IgD-negative memory B cell (primary cell): ENCODE measurements around the gene SLIT1. TPM values are rescaled to one million over a fixed set of nuclear protein-coding genes. Genes with fewer than 3 reads are reported as not detected.

Experiments used
- H3K27ac Mint-ChIP-seq, 3 donors: one replicate each; pipeline ENCODE4 v1.8.0; 2020 to 2022; ENCODE audit warnings: mild to moderate bottlenecking in 3 of 3, mixed read lengths in 3 of 3, moderate library complexity in 1 of 3
- H3K27me3 Mint-ChIP-seq: one replicate; pipeline ENCODE4 v1.8.0; 2021; ENCODE audit warnings: mixed read lengths
- H3K36me3 Mint-ChIP-seq: one replicate; pipeline ENCODE4 v1.8.0; 2020; ENCODE audit warnings: mild to moderate bottlenecking, mixed read lengths
- H3K4me1 Mint-ChIP-seq, 3 donors: one replicate each; pipeline ENCODE4 v1.8.0; 2020 to 2022; ENCODE audit warnings: mixed read lengths in 3 of 3, mild to moderate bottlenecking in 1 of 3
- H3K4me3 Mint-ChIP-seq, 4 donors: one replicate each; pipeline ENCODE4 v1.8.0; 2020 to 2022; ENCODE audit warnings: mild to moderate bottlenecking in 4 of 4, mixed read lengths in 4 of 4, moderate library complexity in 3 of 4
- H3K9me3 Mint-ChIP-seq, 3 donors: one replicate each; pipeline ENCODE4 v1.8.0; 2020 to 2021; ENCODE audit warnings: mixed read lengths in 3 of 3, mild to moderate bottlenecking in 1 of 3
- polyA plus RNA-seq: library from polyadenylated mRNA; unstranded; fragments of 300-500 nt; fragmentation: Illumina TruSeq; gene quantifications from one replicate; pipeline ENCODE4 v1.2.3, GENCODE V29; 2021

The SLIT1 gene
- polyA plus RNA-seq, 1 donor from 2014 or later, result not detected

DNA sequence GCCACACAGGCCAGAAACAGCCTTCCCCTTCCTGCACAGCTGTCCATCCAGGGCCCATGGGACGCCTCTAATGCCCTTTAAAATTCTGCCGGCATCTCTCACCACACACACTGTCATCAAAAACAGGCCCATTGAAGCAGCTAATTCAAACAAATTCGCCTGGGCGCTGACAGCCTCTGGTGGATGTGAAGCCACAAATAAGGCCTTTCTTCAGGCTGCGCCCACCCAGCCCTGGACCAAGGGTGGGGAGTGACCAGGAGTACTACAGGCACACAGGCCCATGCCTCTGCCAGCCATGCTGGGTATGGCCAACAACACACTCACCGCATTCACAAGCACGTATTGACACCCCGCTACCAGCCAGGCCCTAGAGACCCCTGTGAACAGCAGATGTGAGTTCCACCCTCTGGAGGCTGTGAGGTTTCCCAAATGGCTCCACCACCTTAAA is 54.6 kb downstream of the SLIT1 start:
- Mint-ChIP-seq H3K9me3 (no peaks in the 10 kb centered on the region), H3K27ac (peak overlapping the region in 1 of 3 donors; percentile 29), H3K27me3 (peaks cover 2% of the 10 kb centered on the region), H3K36me3 (peaks cover 1% of the 10 kb centered on the region), H3K4me1 (no peaks in the 10 kb centered on the region), H3K4me3 (peak overlapping the region in 1 of 4 donors; percentile 47)

DNA sequence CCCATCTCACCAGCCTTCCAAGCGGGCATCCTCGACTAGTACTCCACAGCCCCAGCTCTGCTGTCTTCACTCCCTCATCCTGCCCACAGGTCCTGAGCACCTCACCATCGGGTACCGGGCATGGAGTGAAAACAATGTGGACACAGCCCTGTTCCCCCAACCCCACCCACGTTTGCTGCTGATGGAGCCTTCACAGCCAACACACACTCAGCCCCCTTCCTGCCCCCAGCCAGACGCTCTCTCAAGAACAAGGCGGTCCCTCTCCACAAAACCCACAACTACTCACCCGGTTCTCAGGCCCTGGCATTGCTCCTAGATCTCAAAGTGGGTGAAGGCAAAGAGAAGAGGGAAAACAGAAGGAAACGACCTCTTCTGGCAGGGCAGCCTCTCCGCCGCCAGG is 56.1 kb downstream of the SLIT1 start:
- H3K9me3 Mint-ChIP-seq, result no peaks in the 10 kb centered on the region
- no peak overlapping the region for H3K27ac Mint-ChIP-seq
- no peaks in the 10 kb centered on the region for H3K4me1 Mint-ChIP-seq
- H3K4me3 Mint-ChIP-seq, result no peak overlapping the region
- peaks cover 1% of the 10 kb centered on the region for H3K36me3 Mint-ChIP-seq
- H3K27me3 Mint-ChIP-seq, result peaks cover 2% of the 10 kb centered on the region

DNA sequence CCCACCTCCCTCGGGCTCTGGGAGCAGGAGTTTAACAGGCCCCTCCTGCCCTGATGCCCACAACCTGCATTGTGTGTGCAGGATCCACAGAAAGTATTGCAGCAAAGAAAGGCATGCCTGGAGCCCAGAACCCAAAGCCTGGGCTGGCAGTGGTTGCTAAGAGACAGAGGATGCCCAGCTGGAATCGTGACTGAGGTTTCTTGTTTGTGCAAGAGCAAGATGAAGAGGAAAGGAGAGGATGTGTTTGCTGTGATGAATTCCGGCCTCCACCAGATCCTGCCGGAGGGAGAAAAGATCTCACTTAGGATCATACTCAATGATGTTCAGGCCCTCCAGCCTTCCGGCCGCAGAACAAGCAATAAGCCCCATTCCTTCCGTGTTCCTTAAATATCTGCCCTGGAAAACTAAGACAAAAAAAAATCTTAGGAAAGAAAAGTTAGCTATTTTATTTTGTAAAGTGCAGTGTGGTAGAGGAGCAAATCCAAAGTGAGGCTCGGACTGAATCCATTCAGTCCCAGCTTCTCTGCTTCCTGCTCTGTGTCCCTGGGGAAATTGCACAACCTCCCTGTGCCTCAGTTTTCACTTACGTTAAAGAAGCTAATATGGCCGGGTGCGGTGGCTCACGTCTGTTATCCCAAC is 57.1 kb downstream of the SLIT1 start:
- no peaks in the 10 kb centered on the region for H3K4me1 Mint-ChIP-seq
- H3K4me3 Mint-ChIP-seq, result no peak overlapping the region
- H3K9me3 Mint-ChIP-seq, result no peaks in the 10 kb centered on the region
- no peak overlapping the region for H3K27ac Mint-ChIP-seq
- peaks cover 2% of the 10 kb centered on the region for H3K27me3 Mint-ChIP-seq
- peaks cover 1% of the 10 kb centered on the region for H3K36me3 Mint-ChIP-seq

DNA sequence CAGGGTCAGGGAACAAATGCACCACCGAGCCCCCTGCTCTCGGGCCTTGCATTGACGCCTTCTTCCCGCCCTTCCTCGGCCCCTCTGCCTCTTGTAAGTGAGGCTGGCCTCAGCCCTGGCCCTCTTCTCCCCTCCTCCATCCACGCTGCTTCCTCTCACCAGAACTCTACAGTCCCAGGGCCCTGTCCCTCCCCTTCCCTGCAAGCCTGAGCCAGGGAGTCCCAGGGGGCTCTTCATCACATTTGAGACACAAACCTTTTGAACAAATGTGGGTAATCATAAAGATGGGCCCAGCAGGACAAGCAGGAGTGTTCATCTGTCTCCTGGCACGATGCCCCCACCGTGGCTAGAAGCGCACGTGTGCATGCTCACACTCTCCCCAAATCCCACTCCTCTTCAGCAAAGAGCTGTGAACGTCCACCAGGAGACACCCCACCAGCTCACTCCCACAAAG is 57.7 kb downstream of the SLIT1 start:
- Mint-ChIP-seq H3K27ac (no peak overlapping the region), H3K4me3 (no peak overlapping the region)

DNA sequence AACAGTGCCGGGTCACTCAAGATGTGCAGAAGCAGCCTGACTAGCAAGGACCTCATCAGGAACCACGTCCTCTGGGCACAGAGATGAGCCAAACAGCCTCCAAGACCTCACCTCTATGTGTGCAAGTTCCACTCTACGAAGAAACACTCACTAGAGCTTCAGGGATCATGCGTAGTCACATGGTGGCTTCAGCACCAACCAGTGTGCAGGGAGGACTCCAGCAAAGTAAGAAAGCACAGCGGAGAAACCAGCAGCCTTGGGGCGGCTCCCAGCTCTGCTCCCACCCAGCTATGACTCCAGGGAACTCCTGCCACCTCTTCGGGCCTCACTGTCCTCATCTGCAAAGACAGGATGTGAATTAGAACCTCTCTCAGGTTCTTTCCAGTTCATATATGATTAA is 58.2 kb downstream of the SLIT1 start:
- no peak overlapping the region for H3K27ac Mint-ChIP-seq
- no peak overlapping the region for H3K4me3 Mint-ChIP-seq
- no peaks in the 10 kb centered on the region for H3K27me3 Mint-ChIP-seq
- no peaks in the 10 kb centered on the region for H3K4me1 Mint-ChIP-seq
- peaks cover 1% of the 10 kb centered on the region for H3K36me3 Mint-ChIP-seq
- H3K9me3 Mint-ChIP-seq, result no peaks in the 10 kb centered on the region

More for the DNA sequence above, 57.7 kb downstream of the SLIT1 start:
- Mint-ChIP-seq H3K27me3 (no peaks in the 10 kb centered on the region), H3K4me1 (no peaks in the 10 kb centered on the region), H3K36me3 (peaks cover 1% of the 10 kb centered on the region), H3K9me3 (no peaks in the 10 kb centered on the region)

DNA sequence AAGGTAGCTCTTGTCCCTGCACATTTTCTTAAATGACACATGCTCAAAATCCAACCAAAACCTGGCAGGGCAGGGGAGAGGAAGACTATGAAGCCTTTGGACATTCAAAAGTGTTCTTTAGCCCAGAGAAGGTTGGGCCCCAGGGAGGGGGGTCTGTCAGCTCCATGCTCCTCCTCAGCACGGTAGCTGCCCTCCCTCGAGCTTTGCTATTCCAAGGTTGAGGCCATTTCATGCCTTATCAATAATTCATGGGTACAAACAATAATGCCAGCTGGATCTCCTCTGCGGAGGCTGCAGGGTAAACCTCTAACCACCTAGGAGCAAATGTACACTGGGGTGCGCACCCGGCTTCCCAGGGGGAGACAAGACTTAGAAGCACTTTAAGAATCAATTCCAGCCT is 61.5 kb downstream of the SLIT1 start:
- Mint-ChIP-seq H3K4me1 (peaks cover 0 to 4% (median 0%) of the 10 kb centered on the region in 3 donors), H3K27ac (no peak overlapping the region), H3K9me3 (no peaks in the 10 kb centered on the region)

DNA sequence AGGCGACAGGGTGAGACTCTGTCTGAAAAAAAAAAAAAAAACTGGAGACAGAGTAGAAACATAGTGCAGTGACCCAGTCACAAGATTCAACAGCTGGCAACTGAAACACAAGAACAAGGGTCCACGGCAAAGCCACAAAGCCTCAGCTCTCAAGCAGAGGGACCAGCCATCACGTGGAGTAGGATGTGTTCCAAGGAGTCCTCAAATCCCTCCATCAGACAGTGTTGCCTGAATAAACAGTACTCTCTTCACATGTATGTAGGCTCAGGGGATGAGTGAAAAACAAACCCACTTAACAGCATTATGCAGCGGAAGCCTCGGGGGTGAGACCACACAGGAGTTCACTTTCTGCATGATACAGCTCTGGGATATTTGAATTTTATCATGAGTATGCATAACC is 62.0 kb downstream of the SLIT1 start:
- H3K27me3 Mint-ChIP-seq, result peaks cover 5% of the 10 kb centered on the region
- H3K4me1 Mint-ChIP-seq, result peaks cover 0 to 4% (median 0%) of the 10 kb centered on the region in 3 donors
- H3K36me3 Mint-ChIP-seq, result no peaks in the 10 kb centered on the region
- no peaks in the 10 kb centered on the region for H3K9me3 Mint-ChIP-seq
- no peak overlapping the region for H3K27ac Mint-ChIP-seq
- H3K4me3 Mint-ChIP-seq, result no peak overlapping the region

More for the DNA sequence above, 61.5 kb downstream of the SLIT1 start:
- Mint-ChIP-seq H3K4me3 (no peak overlapping the region), H3K27me3 (peaks cover 4% of the 10 kb centered on the region), H3K36me3 (no peaks in the 10 kb centered on the region)

DNA sequence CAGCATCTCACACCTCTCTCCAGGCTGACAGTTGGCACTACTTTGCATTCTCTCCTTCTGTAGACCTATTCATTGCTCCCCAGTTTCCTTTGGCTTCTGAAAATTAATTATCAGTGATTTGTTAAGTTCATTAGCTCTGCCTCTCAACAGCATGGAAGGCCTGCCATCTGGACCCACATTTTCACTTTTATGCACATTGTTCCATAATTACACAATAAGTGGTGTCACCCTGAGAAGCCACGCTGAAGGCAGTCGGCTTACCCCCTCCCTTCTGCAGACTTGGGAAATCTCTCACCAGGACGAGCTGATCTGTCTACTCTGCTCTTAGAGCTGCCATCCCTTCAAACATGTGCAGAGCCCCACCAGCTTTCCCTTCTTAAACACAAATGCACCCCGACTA is 64.7 kb downstream of the SLIT1 start:
- Mint-ChIP-seq H3K4me3 (no peak overlapping the region), H3K36me3 (no peaks in the 10 kb centered on the region), H3K27ac (peak overlapping the region in 1 of 3 donors; percentile 20), H3K9me3 (no peaks in the 10 kb centered on the region), H3K27me3 (peaks cover 11% of the 10 kb centered on the region), H3K4me1 (peaks cover 0 to 4% (median 0%) of the 10 kb centered on the region in 3 donors)

DNA sequence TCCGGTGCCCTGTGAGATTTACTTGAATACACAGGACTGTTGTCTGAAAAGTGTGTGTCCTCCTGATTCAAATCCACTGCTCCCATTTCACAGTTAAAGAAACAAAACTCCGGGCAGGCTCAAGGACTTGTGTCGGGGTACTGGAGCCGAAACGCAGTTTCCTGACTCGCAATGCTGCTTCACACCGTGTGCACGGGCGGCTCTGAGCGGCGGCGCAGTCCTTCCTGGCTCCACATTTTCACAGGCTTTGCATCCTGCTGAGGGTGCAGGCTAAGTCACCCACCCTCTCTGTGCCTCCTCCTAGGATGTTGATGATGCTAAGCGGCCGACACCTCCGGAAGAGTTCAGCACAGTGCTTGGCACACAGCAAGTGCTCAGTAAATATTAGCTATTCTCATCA is 65.4 kb downstream of the SLIT1 start:
- peaks cover 14% of the 10 kb centered on the region for H3K27me3 Mint-ChIP-seq
- H3K27ac Mint-ChIP-seq, result no peak overlapping the region
- peaks cover 0 to 4% (median 0%) of the 10 kb centered on the region in 3 donors for H3K4me1 Mint-ChIP-seq
- H3K36me3 Mint-ChIP-seq, result no peaks in the 10 kb centered on the region
- no peak overlapping the region for H3K4me3 Mint-ChIP-seq
- H3K9me3 Mint-ChIP-seq, result no peaks in the 10 kb centered on the region

DNA sequence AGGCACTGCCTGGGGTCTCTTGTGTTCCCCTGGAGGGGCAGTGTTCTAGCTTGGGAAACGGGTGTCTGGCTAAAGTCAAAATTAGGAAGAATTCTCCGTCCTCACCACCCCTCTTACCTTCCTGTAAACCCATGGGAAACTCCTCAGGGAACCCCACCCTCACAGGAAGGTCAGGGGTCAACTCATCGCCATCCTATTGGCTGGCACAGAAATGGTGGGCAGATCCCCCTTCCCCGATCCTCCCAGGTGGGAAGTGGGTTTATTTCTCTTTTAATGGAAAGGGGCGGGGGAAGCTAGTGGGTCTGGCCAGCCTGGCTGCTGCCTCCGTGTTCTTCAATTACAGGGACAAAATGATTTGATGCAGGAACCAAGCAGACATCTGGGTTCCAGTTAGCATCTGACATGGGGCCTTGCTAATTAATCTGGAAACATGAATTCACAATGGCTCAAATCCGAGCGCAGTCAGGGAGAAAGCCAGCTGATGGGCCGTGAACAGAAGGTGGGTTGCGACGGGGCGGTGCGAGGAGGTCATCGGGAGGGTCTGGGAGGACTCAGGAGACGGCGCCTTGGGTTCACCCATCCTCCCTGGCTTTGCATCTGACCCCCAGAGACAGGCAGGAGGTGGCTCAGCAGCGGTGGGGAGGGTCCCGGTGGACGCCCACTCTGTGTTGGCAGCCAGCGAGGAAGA is 66.6 kb downstream of the SLIT1 start:
- Mint-ChIP-seq H3K4me1 (peaks cover 0 to 4% (median 0%) of the 10 kb centered on the region in 3 donors), H3K27ac (no peak overlapping the region), H3K9me3 (no peaks in the 10 kb centered on the region), H3K27me3 (peaks cover 16% of the 10 kb centered on the region), H3K36me3 (no peaks in the 10 kb centered on the region), H3K4me3 (no peak overlapping the region)

DNA sequence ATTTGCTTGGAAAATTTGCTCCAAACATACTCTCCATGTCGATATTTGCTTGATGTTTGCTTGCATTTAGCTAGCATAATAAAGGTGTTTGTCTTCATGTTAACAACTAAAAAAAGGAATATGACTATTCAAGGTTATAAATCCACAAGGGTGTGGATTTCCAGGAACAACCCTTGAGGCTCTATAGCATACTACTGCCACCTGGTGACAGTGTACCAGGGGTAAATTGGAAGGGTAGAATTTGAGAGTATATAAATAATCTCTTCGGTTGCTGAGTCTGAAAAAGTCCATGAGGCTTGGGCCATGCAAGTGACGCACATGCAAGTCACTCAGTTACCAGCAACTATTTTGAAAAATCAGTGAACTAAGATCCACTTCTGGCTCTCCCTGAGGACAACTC is 68.4 kb downstream of the SLIT1 start:
- H3K9me3 Mint-ChIP-seq, result no peaks in the 10 kb centered on the region
- no peak overlapping the region for H3K27ac Mint-ChIP-seq
- H3K36me3 Mint-ChIP-seq, result no peaks in the 10 kb centered on the region
- peaks cover 0 to 4% (median 0%) of the 10 kb centered on the region in 3 donors for H3K4me1 Mint-ChIP-seq
- H3K4me3 Mint-ChIP-seq, result no peak overlapping the region
- peaks cover 18% of the 10 kb centered on the region for H3K27me3 Mint-ChIP-seq

DNA sequence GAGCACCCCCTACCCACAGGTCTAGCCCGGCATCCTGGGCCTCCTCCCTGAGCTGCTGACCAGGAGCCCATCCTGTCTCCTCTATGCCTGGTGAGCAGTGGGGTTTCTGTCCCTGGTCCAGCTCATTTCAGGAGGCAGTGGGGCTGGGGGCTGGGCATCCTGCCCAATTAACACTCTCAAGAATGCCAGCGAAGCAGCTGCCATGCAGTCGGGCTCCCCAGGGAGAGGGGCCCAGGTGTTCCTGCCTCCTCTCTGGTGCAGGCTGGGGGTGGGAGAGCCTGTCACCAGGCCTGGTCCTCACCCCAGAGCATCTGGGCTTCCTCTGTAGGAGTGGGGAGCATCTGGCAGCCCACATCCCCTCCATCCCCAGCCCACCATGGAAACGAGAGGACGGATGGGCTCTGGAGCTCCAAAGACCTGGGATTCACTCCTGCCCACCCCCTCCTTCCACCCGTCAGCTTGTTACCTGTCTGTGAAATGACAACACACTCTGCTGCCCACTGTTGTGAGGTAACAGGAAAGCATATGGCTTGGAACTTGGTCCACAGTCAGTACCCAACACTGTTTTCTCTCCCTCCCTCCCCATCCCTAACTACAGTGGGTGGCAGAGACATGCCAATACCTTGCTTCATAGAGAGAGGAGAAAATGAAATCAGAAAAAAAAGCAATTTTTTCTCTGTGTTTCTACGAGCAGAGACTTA is 69.1 kb downstream of the SLIT1 start:
- Mint-ChIP-seq H3K9me3 (no peaks in the 10 kb centered on the region), H3K27me3 (peaks cover 22% of the 10 kb centered on the region), H3K4me3 (no peak overlapping the region), H3K36me3 (no peaks in the 10 kb centered on the region), H3K27ac (no peak overlapping the region), H3K4me1 (peaks cover 0 to 1% (median 0%) of the 10 kb centered on the region in 3 donors)

DNA sequence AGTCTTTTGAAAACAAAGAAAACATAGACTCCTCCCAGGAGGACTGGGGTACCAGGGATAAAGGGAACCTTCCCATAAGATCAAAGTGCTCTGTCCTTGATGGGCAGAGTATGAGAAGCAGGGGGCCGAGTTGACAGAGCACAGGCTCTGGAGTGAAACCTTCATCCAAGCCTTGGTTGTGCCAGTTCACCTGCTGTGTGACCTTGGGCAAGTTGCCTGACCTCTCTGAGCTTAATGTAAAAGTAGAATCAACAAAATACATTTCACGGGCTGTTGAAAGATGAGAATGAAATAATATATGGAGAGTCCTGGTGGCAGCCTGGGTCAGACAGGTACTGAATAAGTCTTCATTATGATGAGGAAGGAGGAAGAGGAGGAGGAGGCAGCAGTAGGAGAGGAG is 69.9 kb downstream of the SLIT1 start:
- Mint-ChIP-seq H3K27me3 (peaks cover 22% of the 10 kb centered on the region), H3K4me3 (no peak overlapping the region), H3K4me1 (no peaks in the 10 kb centered on the region), H3K27ac (no peak overlapping the region), H3K9me3 (no peaks in the 10 kb centered on the region), H3K36me3 (no peaks in the 10 kb centered on the region)

DNA sequence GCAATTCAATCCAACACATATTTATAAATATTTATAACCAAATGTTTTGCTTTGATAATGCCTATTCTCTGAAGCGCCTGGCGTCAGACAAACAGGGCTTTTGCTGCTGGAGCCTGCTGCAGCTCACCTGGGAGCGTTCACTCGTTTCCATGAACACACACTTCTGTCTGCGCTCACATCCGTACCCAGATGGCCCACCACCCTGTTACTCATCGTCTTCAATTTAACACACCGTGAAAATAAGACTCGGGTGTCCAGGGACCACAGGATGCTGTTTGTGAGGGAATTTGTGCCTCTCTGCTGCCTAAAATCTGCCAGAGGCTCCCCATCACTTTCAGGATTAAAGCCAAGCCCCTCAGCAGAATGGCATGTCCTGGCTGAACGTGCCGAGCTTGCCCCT is 74.1 kb downstream of the SLIT1 start:
- Mint-ChIP-seq H3K36me3 (no peaks in the 10 kb centered on the region), H3K27ac (no peak overlapping the region)

DNA sequence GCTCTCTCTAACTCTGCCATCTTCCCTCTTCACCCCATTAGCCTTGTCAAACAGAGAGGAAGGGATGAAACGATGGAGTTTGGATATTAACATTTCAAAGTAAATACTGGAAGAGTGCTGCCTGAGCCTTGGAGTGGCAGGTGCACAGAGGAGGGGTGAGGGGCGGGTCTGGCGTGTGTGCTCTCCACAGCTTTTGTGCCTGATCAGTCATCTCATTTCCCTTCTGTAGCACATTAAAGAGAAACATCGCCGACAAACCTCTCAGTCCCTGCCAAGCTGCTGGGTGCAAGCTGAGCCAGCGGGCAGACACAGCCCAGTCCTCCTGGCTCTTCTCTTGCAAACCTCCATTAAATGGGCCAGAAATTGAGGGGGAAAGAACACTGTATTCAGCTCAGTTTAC is 76.2 kb downstream of the SLIT1 start:
- no peaks in the 10 kb centered on the region for H3K9me3 Mint-ChIP-seq
- no peak overlapping the region for H3K4me3 Mint-ChIP-seq
- peaks cover 13% of the 10 kb centered on the region for H3K27me3 Mint-ChIP-seq
- no peaks in the 10 kb centered on the region for H3K36me3 Mint-ChIP-seq
- no peak overlapping the region for H3K27ac Mint-ChIP-seq
- no peaks in the 10 kb centered on the region for H3K4me1 Mint-ChIP-seq

More for the DNA sequence above, 74.1 kb downstream of the SLIT1 start:
- H3K9me3 Mint-ChIP-seq, result no peaks in the 10 kb centered on the region
- H3K27me3 Mint-ChIP-seq, result peaks cover 18% of the 10 kb centered on the region
- no peak overlapping the region for H3K4me3 Mint-ChIP-seq
- H3K4me1 Mint-ChIP-seq, result no peaks in the 10 kb centered on the region
